OCI-M2 (cell line): ENCODE measurements around the gene THAP12.

Experiments
- DNase-seq: peaks from one replicate; lab custom pipeline; 2025; ENCODE audit not compliant: unreplicated experiment; lab: John Stamatoyannopoulos, UW

The THAP12 gene

DNA sequence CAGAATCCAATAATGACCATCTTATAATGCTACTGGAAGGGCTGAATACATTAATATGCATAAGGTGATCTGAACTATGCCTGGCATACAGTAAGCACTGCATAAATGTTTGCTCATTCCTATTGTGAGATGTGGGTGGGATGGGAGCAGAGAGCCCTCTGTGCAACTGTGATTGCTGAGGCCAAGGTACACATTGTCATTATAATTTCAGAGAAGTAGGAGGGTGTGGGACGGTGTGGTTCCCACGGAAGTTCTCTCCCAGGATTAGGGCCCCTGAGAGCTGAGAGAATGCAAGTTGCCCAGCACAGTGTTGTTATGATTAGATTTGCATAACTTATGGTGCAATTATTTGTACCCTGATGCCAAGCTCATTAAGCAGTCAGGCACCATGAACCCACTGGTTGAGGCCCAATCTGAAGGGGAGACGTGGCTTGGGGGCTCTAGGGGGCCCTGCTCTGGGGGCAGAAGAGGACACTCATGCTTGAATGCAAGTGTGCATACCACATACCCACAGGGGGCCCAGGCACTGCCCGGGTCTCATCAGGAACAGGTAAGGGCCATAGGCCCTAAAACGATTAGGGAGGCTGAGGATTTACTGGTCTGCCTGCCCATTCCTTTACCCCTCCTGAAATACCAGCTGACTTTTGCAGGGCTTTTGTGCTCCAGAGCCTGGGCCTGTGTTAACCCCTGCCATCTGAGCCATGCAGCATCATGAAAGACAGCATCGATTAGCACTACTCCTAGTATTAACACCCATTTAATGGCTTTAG is 72.8 kb downstream of the THAP12 start:
- no peak for DNase-seq

DNA sequence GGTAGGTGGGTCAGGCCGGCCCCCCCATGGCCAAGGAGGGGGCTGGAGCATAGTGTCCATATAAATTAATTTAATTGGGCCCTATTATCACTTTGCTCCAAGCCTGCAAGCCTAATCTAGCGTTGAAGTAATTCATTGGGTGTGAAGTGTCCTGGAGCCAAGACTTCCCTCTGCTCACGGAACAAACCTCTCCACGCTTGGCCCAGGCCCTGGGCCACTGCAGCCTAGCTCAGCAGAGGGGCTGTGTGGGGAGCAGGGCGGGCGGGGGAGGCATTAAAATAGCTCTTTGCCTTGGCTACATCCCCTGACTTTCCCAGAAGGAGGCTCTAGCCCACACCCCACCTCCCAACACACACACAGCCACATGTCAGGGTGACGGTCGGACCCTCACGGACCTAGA is 73.5 kb downstream of the THAP12 start:
- no peak for DNase-seq

DNA sequence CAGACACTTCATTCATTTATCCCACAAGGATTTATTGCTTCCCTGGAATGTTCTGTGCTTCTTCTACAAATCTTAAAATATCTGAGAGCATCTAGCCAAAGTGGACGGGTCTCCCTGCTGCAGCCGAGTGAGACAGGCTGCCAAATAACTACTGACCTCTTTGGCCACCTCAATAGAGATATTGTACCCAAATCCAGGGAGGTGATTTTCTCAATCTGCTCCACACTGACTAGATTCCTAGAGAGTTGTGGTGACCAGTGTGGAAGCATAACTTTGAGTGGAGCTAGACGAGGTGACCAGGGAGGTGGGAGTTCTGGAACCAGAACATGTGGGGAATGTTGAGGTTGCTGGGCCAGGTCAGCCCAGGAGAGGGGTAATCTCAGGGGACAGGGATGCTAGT is 77.5 kb downstream of the THAP12 start:
- DNase-seq = no peak

- DNase-seq = no peak
Measured at GRCh38 chr11:76302996-76303395, 77.9 kb downstream of the THAP12 start.
